Activated B cell treated with CpG ODN at 0.5 μM for 24 hours (primary cell): Measurements from ENCODE around the gene PBXIP1. TPM values are rescaled to one million over a fixed set of nuclear protein-coding genes. Genes with fewer than 3 reads are reported as not detected.
A peak's percentile ranks its signal among the peaks of the same experiment; 100 is the strongest.

Experiments used
- ATAC-seq: fragments of 200-7000 bp; cut with Tn5 transposase; one replicate; pipeline ENCODE4 v1.10.0; 2021; ENCODE audit warnings: low read depth, mild to moderate bottlenecking, moderate library complexity
- CTCF ChIA-PET: fragments of 350-600 bp; sonication (Branson Sonifier 250); formaldehyde crosslinking; loops from one replicate; lab custom pipeline; 2021; ENCODE audit warnings: antibody characterized with exemption; lab: Charles Lee
- POLR2A ChIA-PET: fragments of 350-600 bp; sonication (Branson Sonifier 250); formaldehyde crosslinking; loops from one replicate; lab custom pipeline; 2021; ENCODE audit warnings: antibody characterized with exemption; lab: Charles Lee
- DNase-seq: peaks from one replicate; pipeline ENCODE4 v3.0.0; 2022
- H3K27ac Mint-ChIP-seq: one replicate; pipeline ENCODE4 v1.8.0; 2020; ENCODE audit warnings: mixed read lengths
- H3K27me3 Mint-ChIP-seq: one replicate; pipeline ENCODE4 v1.8.0; 2021; ENCODE audit warnings: mixed read lengths
- H3K36me3 Mint-ChIP-seq: one replicate; pipeline ENCODE4 v1.8.0; 2021; ENCODE audit warnings: low read depth, mixed read lengths
- H3K4me1 Mint-ChIP-seq: one replicate; pipeline ENCODE4 v1.8.0; 2021; ENCODE audit warnings: mixed read lengths
- H3K4me3 Mint-ChIP-seq: one replicate; pipeline ENCODE4 v1.8.0; 2020; ENCODE audit warnings: mild to moderate bottlenecking, mixed read lengths
- H3K9me3 Mint-ChIP-seq: one replicate; pipeline ENCODE4 v1.8.0; 2020; ENCODE audit warnings: mixed read lengths
- intact Hi-C: fragments of 100-400 bp; cut with micrococcal nuclease; formaldehyde crosslinking; loops from one replicate; pipeline ENCODE4 v1.15.1; 2024
- total RNA-seq: library from RNA; stranded (reverse); gene quantifications from 2 replicates; pipeline ENCODE4 v1.2.3, GENCODE V29; 2022
- TF ChIP-seq, protein P1 (sequence below): fragments of 200-600 bp; IDR thresholded peaks from one replicate; pipeline ENCODE4 v1.8.0; 2022; ENCODE audit warnings: antibody characterized with exemption, mild to moderate bottlenecking

The PBXIP1 gene
- total RNA-seq, 1 donor from 2014 or later = 42.4 TPM

DNA sequence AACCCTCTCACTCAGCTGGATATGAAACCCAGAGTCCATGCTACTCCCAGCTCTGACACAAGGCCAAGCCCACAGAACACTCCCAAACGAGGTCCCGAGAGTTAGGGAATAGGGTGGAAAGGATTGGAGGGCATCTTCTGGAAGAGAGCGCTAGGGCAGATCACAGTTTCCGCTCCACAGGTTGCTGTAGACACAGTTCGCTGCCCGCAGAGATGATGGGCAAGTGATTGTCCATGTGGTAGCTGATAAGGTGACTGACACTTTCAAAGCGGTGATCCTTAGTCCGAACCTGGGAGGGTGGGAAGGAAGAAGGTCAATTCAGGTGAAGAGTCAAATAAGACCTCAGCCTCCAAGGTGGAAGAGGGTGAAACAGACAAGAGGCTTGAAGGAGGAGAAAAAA lies 7.7 kb upstream of the PBXIP1 start:
- CTCF ChIA-PET = interaction anchor here (3.2 kb wide), 2 partner anchors 8 to 54 kb away, joined by 11 to 26 read pairs; partner anchors contain the start of gene SHC1
- POLR2A ChIA-PET = interaction anchor here (0.7 to 2.6 kb wide), 3 partner anchors 9 to 108 kb away, joined by 3 to 14 read pairs (median 4); partner anchors contain the start of gene CKS1B
- Mint-ChIP-seq H3K4me1 (peaks cover 35% of the 10 kb centered on the region), H3K27ac (no peak overlapping the region), H3K27me3 (no peaks in the 10 kb centered on the region), H3K36me3 (peaks cover 68% of the 10 kb centered on the region), H3K4me3 (no peak overlapping the region), H3K9me3 (no peaks in the 10 kb centered on the region)
- DNase-seq = no peak
- intact Hi-C loops = no loop called here
- TF ChIP-seq, protein P1, sequence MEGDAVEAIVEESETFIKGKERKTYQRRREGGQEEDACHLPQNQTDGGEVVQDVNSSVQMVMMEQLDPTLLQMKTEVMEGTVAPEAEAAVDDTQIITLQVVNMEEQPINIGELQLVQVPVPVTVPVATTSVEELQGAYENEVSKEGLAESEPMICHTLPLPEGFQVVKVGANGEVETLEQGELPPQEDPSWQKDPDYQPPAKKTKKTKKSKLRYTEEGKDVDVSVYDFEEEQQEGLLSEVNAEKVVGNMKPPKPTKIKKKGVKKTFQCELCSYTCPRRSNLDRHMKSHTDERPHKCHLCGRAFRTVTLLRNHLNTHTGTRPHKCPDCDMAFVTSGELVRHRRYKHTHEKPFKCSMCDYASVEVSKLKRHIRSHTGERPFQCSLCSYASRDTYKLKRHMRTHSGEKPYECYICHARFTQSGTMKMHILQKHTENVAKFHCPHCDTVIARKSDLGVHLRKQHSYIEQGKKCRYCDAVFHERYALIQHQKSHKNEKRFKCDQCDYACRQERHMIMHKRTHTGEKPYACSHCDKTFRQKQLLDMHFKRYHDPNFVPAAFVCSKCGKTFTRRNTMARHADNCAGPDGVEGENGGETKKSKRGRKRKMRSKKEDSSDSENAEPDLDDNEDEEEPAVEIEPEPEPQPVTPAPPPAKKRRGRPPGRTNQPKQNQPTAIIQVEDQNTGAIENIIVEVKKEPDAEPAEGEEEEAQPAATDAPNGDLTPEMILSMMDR = no peak
- ATAC-seq = no peak

DNA sequence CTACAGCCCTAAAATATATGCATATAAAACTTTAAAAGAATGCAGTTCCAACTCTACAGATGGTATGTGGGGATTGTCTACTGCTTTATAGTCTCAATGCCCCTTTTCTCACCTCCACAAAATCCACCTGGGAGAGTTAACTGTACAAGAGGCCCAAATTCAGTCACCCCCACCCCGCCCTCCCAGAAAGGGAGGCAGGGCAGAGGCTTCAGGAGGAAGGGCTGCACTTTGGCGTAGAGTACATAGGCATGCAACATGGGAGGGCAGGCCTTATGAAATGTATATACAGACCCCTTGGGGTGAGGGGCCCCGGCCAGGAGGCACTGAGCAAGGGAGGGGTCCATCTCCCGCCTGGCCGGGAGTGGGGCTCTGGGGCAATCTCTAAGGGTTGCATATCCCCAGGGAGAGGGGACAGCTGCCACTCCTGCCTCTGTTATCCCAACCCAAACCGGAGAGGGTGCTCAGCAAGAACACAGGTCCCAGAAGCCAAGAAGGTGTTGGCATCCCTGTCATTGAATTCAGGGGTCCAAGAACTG lies 7.0 kb upstream of the PBXIP1 start:
- ChIA-PET POLR2A (interaction anchor here (0.6 to 0.7 kb wide), 2 partner anchors 27 to 33 kb away, joined by 3 to 5 read pairs; partner anchors contain the start of gene PMVK), CTCF (interaction anchor here (1.6 to 3.2 kb wide), 5 partner anchors 9 to 99 kb away, joined by 3 to 26 read pairs (median 11); partner anchors contain the start of genes CKS1B and SHC1)
- peaks cover 39% of the 10 kb centered on the region for H3K4me1 Mint-ChIP-seq
- peak overlapping the region; percentile 84 for H3K4me3 Mint-ChIP-seq
- ATAC-seq (no peak), DNase-seq (no peak)
- no peaks in the 10 kb centered on the region for H3K9me3 Mint-ChIP-seq
- peak overlapping the region; percentile 86 for H3K27ac Mint-ChIP-seq
- H3K27me3 Mint-ChIP-seq = no peaks in the 10 kb centered on the region
- TF ChIP-seq, protein P1 = no peak
- peaks cover 65% of the 10 kb centered on the region for H3K36me3 Mint-ChIP-seq
- intact Hi-C loops = loop anchor here (1.0 kb wide), 1 partner anchor 54 kb away; no protein-coding TSS in a partner anchor

DNA sequence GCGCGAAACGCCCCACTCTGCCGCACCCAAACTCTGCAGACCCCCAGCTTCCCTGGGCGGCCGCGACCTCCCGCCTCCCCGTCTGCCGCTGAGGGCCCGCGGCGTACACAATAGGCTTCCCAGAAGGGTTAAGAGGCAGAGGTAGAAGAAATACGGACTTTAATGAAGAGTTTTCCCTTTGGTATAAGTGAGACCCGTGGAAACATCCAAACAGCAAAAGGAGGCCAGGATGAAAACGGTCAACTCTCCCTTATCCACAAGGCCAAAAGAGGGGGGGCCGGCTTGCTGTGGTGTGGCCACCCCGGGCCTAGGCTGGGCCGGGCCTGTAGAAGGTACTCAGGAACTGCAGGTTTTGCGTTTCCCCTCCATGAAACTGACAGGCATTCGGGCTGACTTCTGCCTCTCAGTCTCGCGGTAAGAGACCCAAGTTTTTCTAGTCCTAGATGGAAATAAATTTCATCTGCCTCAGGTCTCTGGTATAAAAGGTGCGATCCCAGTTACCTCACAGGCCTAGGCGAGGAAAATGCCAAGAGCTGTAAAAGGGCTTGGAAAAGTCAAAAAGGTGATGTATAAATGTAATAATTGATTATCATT lies 6.4 kb upstream of the PBXIP1 start:
- TF ChIP-seq, protein P1 = no peak
- H3K9me3 Mint-ChIP-seq = no peaks in the 10 kb centered on the region
- POLR2A ChIA-PET = interaction anchor here (0.6 to 3.0 kb wide), 9 partner anchors 10 to 100 kb away, joined by 3 to 53 read pairs (median 10); partner anchors contain the start of genes CKS1B, FLAD1, PMVK and SHC1
- H3K27me3 Mint-ChIP-seq = no peaks in the 10 kb centered on the region
- no peak for DNase-seq
- intact Hi-C loops = loop anchor here (1.0 kb wide), 1 partner anchor 55 kb away; no protein-coding TSS in a partner anchor
- CTCF ChIA-PET = interaction anchor here (1.1 to 3.2 kb wide), 11 partner anchors 9 to 99 kb away, joined by 3 to 26 read pairs (median 5); partner anchors contain the start of genes CKS1B, FLAD1, PMVK and SHC1
- ATAC-seq = peak; percentile 4
- peak overlapping the region; percentile 86 for H3K27ac Mint-ChIP-seq
- peak overlapping the region; percentile 84 for H3K4me3 Mint-ChIP-seq
- H3K36me3 Mint-ChIP-seq = peaks cover 59% of the 10 kb centered on the region
- H3K4me1 Mint-ChIP-seq = peaks cover 41% of the 10 kb centered on the region

DNA sequence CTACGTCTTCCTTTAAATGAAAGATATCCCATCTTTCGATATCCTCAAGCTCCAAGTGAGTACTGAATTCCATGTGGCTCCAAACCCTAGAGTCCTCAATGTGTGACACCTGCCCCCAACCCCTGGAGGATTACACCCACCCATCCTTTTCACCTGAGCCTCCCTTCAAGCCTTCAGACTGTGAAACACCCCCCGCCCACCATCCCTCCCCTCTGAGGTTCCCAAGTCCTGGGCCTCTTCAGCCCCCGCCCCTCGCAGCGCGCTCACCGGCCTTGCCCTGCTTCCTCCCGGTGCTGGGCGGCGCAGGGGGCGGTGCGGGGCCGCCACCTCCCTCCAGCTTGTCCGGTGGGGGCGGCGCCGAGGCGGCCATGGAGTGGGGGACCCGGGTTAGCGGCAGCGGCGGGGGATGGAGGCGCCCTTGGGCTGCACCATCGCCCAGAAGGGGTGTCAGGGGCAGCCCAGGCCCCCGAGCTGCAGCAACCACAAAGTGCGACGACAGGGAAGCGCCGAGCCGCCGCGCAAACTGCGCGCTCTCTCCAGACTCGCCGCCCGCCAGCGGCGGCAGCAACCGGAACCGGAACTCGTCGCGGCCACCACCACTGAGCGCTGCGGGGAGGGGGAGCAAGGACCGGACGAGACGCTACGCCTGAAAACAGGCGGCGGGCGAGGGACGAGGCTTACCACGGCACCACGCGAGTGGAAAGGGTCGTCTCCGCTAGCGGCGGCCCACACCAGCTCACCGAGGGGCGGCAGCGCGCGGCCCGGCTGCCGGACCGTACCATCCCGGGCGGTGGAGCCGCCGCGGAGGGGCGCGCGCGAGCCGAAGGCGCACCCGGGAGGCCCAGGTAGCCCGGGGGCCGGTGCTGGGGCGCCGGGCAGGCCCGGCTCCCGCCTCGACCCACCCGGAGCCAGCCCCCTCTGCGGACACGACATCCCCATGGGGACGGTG lies 5.6 kb upstream of the PBXIP1 start, which contains the start of gene PYGO2:
Gene PYGO2, minus strand, starts transcription at position 576 of the 949 bp plus-strand sequence. Its CDS starts 206 bp downstream, at position 370.
- Mint-ChIP-seq H3K4me3 (peak within 1 kb of the TSS; percentile 87), H3K36me3 (peaks cover 52% of the 10 kb centered on the region), H3K4me1 (peaks cover 47% of the 10 kb centered on the region), H3K27ac (peak within 1 kb of the TSS; percentile 86), H3K27me3 (no peaks in the 10 kb centered on the region), H3K9me3 (no peaks in the 10 kb centered on the region)
- intact Hi-C loops = loop anchor here (1.0 to 2.0 kb wide), 6 partner anchors 13 to 100 kb away; partner anchors contain the start of genes ADAM15 and CKS1B
- TF ChIP-seq, protein P1 = no peak
- DNase-seq = peak; percentile 85
- ATAC-seq = peak; percentile 88
- ChIA-PET POLR2A (interaction anchor here (0.5 to 3.0 kb wide), 14 partner anchors 9 to 602 kb away, joined by 3 to 53 read pairs (median 9); partner anchors contain the start of genes CKS1B, FLAD1, PMVK and SHC1), CTCF (interaction anchor here (0.9 to 3.2 kb wide), 16 partner anchors 9 to 123 kb away, joined by 3 to 26 read pairs (median 4); partner anchors contain the start of genes ADAM15, CKS1B, FLAD1 and LENEP)
